Neural cell (in vitro differentiated cells): ENCODE measurements around the gene NDST3. TPM values are rescaled to one million over a fixed set of nuclear protein-coding genes. Genes with fewer than 3 reads are reported as not detected.

Experiments
- H2AFZ ChIP-seq: fragments of 200-600, 300-800 bp; sonication (generic), shearing (Covaris generic); 2 replicates; pipeline ENCODE4 v1.6.0; 2014; ENCODE audit warnings: low read depth, mild to moderate bottlenecking, antibody characterized with exemption, low read length, moderate library complexity
- H3F3A ChIP-seq: fragments of 200-600 bp; shearing (Covaris generic); 2 replicates; pipeline ENCODE4 v1.6.1; 2016; ENCODE audit warnings: mild to moderate bottlenecking, moderate library complexity, mixed read lengths, antibody characterized with exemption, low read length; ENCODE audit not compliant: insufficient read depth, poor library complexity, severe bottlenecking
- H3K27ac ChIP-seq: fragments of 200-600, 300-800 bp; sonication (generic), shearing (Covaris generic); 2 replicates; pipeline ENCODE4 v1.5.1; 2014; ENCODE audit warnings: mild to moderate bottlenecking, low read length, moderate library complexity
- H3K27me3 ChIP-seq: fragments of 300-800, 200-600 bp; sonication (generic), shearing (Covaris generic); 2 replicates; pipeline ENCODE4 v1.6.0; 2014; ENCODE audit warnings: mild to moderate bottlenecking, low read depth, low read length, moderate library complexity; ENCODE audit not compliant: insufficient read depth
- H3K36me3 ChIP-seq: fragments of 300-800, 200-600 bp; sonication (generic), shearing (Covaris generic); 2 replicates; pipeline ENCODE4 v1.5.1; 2014; ENCODE audit warnings: mild to moderate bottlenecking, antibody characterized with exemption, low read length, moderate library complexity; ENCODE audit not compliant: insufficient read depth
- H3K4me2 ChIP-seq: fragments of 300-800, 200-600 bp; sonication (generic), shearing (Covaris generic); 2 replicates; pipeline ENCODE4 v1.6.0; 2014; ENCODE audit warnings: mild to moderate bottlenecking, low read length
- H3K4me3 ChIP-seq: fragments of 300-800, 200-600 bp; sonication (generic), shearing (Covaris generic); 2 replicates; pipeline ENCODE4 v1.5.1; 2014; ENCODE audit warnings: mild to moderate bottlenecking, low read length, moderate library complexity
- H3K79me2 ChIP-seq: fragments of 200-600 bp; shearing (Covaris generic); replicated peaks from 2 replicates; pipeline ENCODE4 v1.6.0; 2014; ENCODE audit warnings: mild to moderate bottlenecking, low read length, moderate library complexity; ENCODE audit not compliant: insufficient read depth
- H3K9ac ChIP-seq: fragments of 300-800, 200-600 bp; sonication (generic), shearing (Covaris generic); 2 replicates; pipeline ENCODE4 v1.6.1; 2016; ENCODE audit warnings: mild to moderate bottlenecking, low read length, mixed read lengths
- H3K9me2 ChIP-seq: fragments of 200-600 bp; shearing (Covaris generic); 2 replicates; pipeline ENCODE4 v1.6.1; 2016; ENCODE audit warnings: mild to moderate bottlenecking, low read length, mixed read lengths; ENCODE audit not compliant: insufficient read depth
- H3K9me3 ChIP-seq: fragments of 200-600, 300-800 bp; sonication (generic), shearing (Covaris generic); 2 replicates; pipeline ENCODE4 v1.6.1; 2016; ENCODE audit warnings: mild to moderate bottlenecking, mixed run types, low read length, moderate library complexity, mixed read lengths
- H4K20me1 ChIP-seq: fragments of 200-600 bp; shearing (Covaris generic); 2 replicates; pipeline ENCODE4 v1.6.1; 2016; ENCODE audit warnings: mild to moderate bottlenecking, mixed run types; ENCODE audit not compliant: insufficient read depth
- EP300 ChIP-seq: fragments of 450-650 bp; conservative IDR thresholded peaks from 2 replicates; pipeline ENCODE4 v1.6.1; 2014; ENCODE audit warnings: antibody characterized with exemption, mild to moderate bottlenecking, moderate library complexity; ENCODE audit not compliant: poor library complexity, severe bottlenecking
- EZH2 ChIP-seq: fragments of 200-600, 300-800 bp; shearing (Covaris generic), sonication (generic); IDR thresholded peaks from 2 replicates; pipeline ENCODE4 v1.6.1; 2014; ENCODE audit warnings: antibody characterized with exemption, low read length, borderline replicate concordance, mild to moderate bottlenecking; ENCODE audit not compliant: insufficient read depth, poor library complexity, severe bottlenecking
- MXI1 ChIP-seq: fragments of 450-650 bp; conservative IDR thresholded peaks from 2 replicates; pipeline ENCODE4 v1.6.1; 2014; ENCODE audit warnings: antibody characterized with exemption, mild to moderate bottlenecking; ENCODE audit not compliant: poor library complexity, severe bottlenecking
- POLR2AphosphoS5 ChIP-seq: IDR thresholded peaks from 2 replicates; pipeline ENCODE4 v1.6.1; 2012
- RAD21 ChIP-seq: fragments of 450-650 bp; conservative IDR thresholded peaks from 2 replicates; pipeline ENCODE4 v1.6.1; 2014; ENCODE audit warnings: antibody characterized with exemption, mild to moderate bottlenecking, moderate library complexity
- REST ChIP-seq: IDR thresholded peaks from 2 replicates; pipeline ENCODE4 v1.6.1; 2012; ENCODE audit warnings: borderline replicate concordance
- SMC3 ChIP-seq: fragments of 450-650 bp; conservative IDR thresholded peaks from 2 replicates; pipeline ENCODE4 v1.6.1; 2014; ENCODE audit warnings: antibody characterized with exemption, mild to moderate bottlenecking, moderate library complexity; ENCODE audit not compliant: poor library complexity
- TAF1 ChIP-seq: IDR thresholded peaks from 2 replicates; pipeline ENCODE4 v1.6.1; 2012; ENCODE audit warnings: low read depth
- polyA plus RNA-seq: library from polyadenylated mRNA; depleted of rRNA; stranded (reverse); fragments of >200 nt; gene quantifications from 2 replicates; pipeline ENCODE4 v1.2.3, GENCODE V29; 2014
- TF ChIP-seq, protein P1 (sequence below): fragments of 450-650 bp; IDR thresholded peaks from 2 replicates; pipeline ENCODE4 v1.5.1; 2014; ENCODE audit warnings: antibody characterized with exemption, mild to moderate bottlenecking, moderate library complexity; ENCODE audit not compliant: poor library complexity, severe bottlenecking

NDST3 gene
- polyA plus RNA-seq, 1 donor from 2014 or later, result 4.0 TPM

DNA sequence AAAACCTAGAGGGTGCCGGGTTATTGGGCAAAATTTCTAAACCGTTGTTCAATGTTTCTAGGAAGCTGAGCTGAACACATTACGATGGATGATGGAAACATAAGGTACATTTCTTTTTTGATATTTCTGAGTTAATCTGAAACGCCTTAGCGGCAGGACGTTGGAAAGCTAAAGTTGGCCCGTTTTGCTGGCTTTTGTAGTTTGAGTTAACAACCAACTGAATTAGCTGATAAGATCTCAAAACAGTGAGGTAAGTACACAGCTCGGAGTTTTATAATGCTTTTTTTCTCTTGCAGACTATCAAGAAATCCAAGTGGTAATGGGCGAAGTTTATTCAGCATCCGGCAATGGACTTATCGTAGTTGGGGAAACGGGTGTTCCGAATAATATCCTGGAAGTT, 245.0 kb downstream of the NDST3 start:
- TF ChIP-seq SMC3, result no peak
- no peak for TF ChIP-seq EZH2
- no peak for TF ChIP-seq EP300
- TF ChIP-seq MXI1, result no peak
- TF ChIP-seq RAD21, result no peak
- TF ChIP-seq TAF1, result no peak
- TF ChIP-seq POLR2AphosphoS5, result no peak
- no peak for TF ChIP-seq REST
- TF ChIP-seq, protein P1, sequence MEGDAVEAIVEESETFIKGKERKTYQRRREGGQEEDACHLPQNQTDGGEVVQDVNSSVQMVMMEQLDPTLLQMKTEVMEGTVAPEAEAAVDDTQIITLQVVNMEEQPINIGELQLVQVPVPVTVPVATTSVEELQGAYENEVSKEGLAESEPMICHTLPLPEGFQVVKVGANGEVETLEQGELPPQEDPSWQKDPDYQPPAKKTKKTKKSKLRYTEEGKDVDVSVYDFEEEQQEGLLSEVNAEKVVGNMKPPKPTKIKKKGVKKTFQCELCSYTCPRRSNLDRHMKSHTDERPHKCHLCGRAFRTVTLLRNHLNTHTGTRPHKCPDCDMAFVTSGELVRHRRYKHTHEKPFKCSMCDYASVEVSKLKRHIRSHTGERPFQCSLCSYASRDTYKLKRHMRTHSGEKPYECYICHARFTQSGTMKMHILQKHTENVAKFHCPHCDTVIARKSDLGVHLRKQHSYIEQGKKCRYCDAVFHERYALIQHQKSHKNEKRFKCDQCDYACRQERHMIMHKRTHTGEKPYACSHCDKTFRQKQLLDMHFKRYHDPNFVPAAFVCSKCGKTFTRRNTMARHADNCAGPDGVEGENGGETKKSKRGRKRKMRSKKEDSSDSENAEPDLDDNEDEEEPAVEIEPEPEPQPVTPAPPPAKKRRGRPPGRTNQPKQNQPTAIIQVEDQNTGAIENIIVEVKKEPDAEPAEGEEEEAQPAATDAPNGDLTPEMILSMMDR, result no peak
- Histone ChIP-seq H3K4me2 (peak overlapping the region; percentile 6), H4K20me1 (no peaks in the 10 kb centered on the region), H3K27ac (peak overlapping the region; percentile 22), H3K9ac (peak overlapping the region; percentile 61), H3K79me2 (no peaks in the 10 kb centered on the region), H2AFZ (no peak overlapping the region), H3K36me3 (no peaks in the 10 kb centered on the region), H3F3A (no peaks in the 10 kb centered on the region), H3K4me3 (peak overlapping the region; percentile 74), H3K27me3 (no peaks in the 10 kb centered on the region), H3K9me2 (no peaks in the 10 kb centered on the region), H3K9me3 (no peaks in the 10 kb centered on the region)

DNA sequence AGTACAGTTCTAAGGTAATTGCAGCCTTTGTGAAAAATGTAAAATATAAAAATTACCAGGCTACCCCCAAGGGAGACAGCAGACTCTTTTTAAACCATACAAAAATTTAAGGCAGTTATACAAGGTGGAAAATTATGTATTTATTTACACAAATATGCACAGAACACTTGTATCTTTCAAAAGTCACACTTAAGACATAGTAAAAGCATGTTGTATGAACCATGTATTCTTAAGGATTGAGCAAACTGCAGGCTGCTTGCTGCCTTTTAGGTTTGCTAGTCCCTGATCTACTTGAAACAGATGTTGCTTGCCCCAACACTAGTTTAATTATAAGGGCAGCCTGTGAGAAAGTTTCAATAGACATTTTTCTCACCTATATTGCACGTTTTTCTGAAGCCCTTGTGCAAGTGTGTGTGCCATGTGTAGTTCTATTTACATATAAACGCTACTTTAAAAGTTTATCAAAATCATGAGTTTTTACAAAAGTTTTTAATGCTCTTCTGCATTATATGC, 245.7 kb downstream of the NDST3 start:
- Histone ChIP-seq H3K27me3 (no peaks in the 10 kb centered on the region), H4K20me1 (no peaks in the 10 kb centered on the region), H3K4me2 (peak overlapping the region; percentile 6), H3K4me3 (peak overlapping the region; percentile 74), H3K36me3 (no peaks in the 10 kb centered on the region), H3K27ac (no peak overlapping the region), H3K9me3 (no peaks in the 10 kb centered on the region), H3K9ac (no peak overlapping the region), H3K9me2 (no peaks in the 10 kb centered on the region), H3F3A (no peaks in the 10 kb centered on the region), H2AFZ (no peak overlapping the region), H3K79me2 (no peaks in the 10 kb centered on the region)
- TF ChIP-seq EP300 (no peak), REST (no peak), MXI1 (no peak), RAD21 (no peak), TAF1 (no peak), EZH2 (no peak), SMC3 (no peak), POLR2AphosphoS5 (no peak)
- TF ChIP-seq, protein P1, result no peak
